GM23338 (cell line): ENCODE measurements around the gene DCANP1. TPM values are rescaled to one million over a fixed set of nuclear protein-coding genes. Genes with fewer than 3 reads are reported as not detected.

Source experiments
- ATAC-seq: fragments of 200-7000 bp; cut with Tn5 transposase; 3 replicates; pipeline ENCODE4 v1.9.1; 2020
- DNase-seq: peaks from one replicate; pipeline ENCODE4 v3.0.0-alpha.2; 2015; ENCODE audit warnings: low spot score
- H2AFZ ChIP-seq: fragments of 200-600 bp; sonication (generic); 2 replicates; pipeline ENCODE4 v1.8.0; 2016; ENCODE audit warnings: antibody characterized with exemption, mild to moderate bottlenecking, moderate library complexity
- H3F3A ChIP-seq: fragments of 200-600 bp; sonication (generic); replicated peaks from 2 replicates; pipeline ENCODE4 v1.8.0; 2017; ENCODE audit warnings: antibody characterized with exemption, mixed run types, low read depth
- H3K27ac ChIP-seq: fragments of 200-600 bp; sonication (generic); 2 replicates; pipeline ENCODE4 v1.6.1; 2016; ENCODE audit warnings: low read depth
- H3K27me3 ChIP-seq: fragments of 200-600 bp; sonication (generic); 2 replicates; pipeline ENCODE4 v1.8.0; 2016; ENCODE audit warnings: mild to moderate bottlenecking, mixed run types, moderate library complexity; ENCODE audit not compliant: insufficient read depth
- H3K36me3 ChIP-seq: fragments of 200-600 bp; sonication (generic); 2 replicates; pipeline ENCODE4 v1.8.0; 2016; ENCODE audit warnings: mild to moderate bottlenecking; ENCODE audit not compliant: insufficient read depth
- H3K4me1 ChIP-seq: fragments of 200-600 bp; sonication (generic); 2 replicates; pipeline ENCODE4 v1.8.0; 2016; ENCODE audit warnings: mild to moderate bottlenecking, moderate library complexity; ENCODE audit not compliant: insufficient read depth
- H3K4me2 ChIP-seq: fragments of 200-600 bp; sonication (generic); 2 replicates; pipeline ENCODE4 v1.7.1; 2017; ENCODE audit warnings: mixed run types
- H3K4me3 ChIP-seq: fragments of 200-600 bp; sonication (generic); 2 replicates; pipeline ENCODE4 v1.6.1; 2016; ENCODE audit warnings: mixed run types
- H3K79me2 ChIP-seq: fragments of 200-600 bp; sonication (generic); replicated peaks from 2 replicates; pipeline ENCODE4 v1.8.0; 2017; ENCODE audit warnings: mild to moderate bottlenecking; ENCODE audit not compliant: insufficient read depth
- H3K9me2 ChIP-seq: fragments of 200-600 bp; sonication (generic); 2 replicates; pipeline ENCODE4 v1.8.0; 2017; ENCODE audit not compliant: insufficient read depth
- H4K20me1 ChIP-seq: fragments of 200-600 bp; sonication (generic); replicated peaks from 2 replicates; pipeline ENCODE4 v1.8.0; 2017; ENCODE audit warnings: mild to moderate bottlenecking; ENCODE audit not compliant: insufficient read depth
- H3K27ac Mint-ChIP-seq: 2 replicates; pipeline ENCODE4 v1.8.0; 2020; ENCODE audit warnings: inconsistent platforms, mild to moderate bottlenecking, moderate library complexity, mixed read lengths
- H3K27me3 Mint-ChIP-seq: 3 replicates; pipeline ENCODE4 v1.8.0; 2022; ENCODE audit warnings: low read depth, mild to moderate bottlenecking, moderate library complexity, mixed read lengths, inconsistent platforms; ENCODE audit not compliant: insufficient read depth, poor library complexity
- H3K36me3 Mint-ChIP-seq: 3 replicates; pipeline ENCODE4 v1.8.0; 2021; ENCODE audit warnings: low read depth, mild to moderate bottlenecking, inconsistent platforms, moderate library complexity, mixed read lengths
- H3K4me1 Mint-ChIP-seq: 3 replicates; pipeline ENCODE4 v1.8.0; 2020; ENCODE audit warnings: mild to moderate bottlenecking, inconsistent platforms, mixed read lengths
- H3K4me3 Mint-ChIP-seq: 3 replicates; pipeline ENCODE4 v1.8.0; 2021; ENCODE audit warnings: moderate library complexity, mild to moderate bottlenecking, inconsistent platforms, mixed read lengths
- H3K9me3 Mint-ChIP-seq: 3 replicates; pipeline ENCODE4 v1.8.0; 2020; ENCODE audit warnings: moderate library complexity, mild to moderate bottlenecking, inconsistent platforms, mixed read lengths
- CREB1 ChIP-seq: fragments of 250-450 bp; sonication (Bioruptor Pico); IDR thresholded peaks from 2 replicates; pipeline ENCODE4 v1.5.0; 2020; ENCODE audit warnings: low read depth, mild to moderate bottlenecking, moderate library complexity
- EZH2 ChIP-seq: fragments of 200-600 bp; sonication (generic); IDR thresholded peaks from one replicate; pipeline ENCODE4 v1.8.0; 2017; ENCODE audit warnings: antibody characterized with exemption, mild to moderate bottlenecking, low read depth; ENCODE audit not compliant: unreplicated experiment
- EZH2phosphoT487 ChIP-seq: fragments of 200-600 bp; sonication (generic); IDR thresholded peaks from one replicate; pipeline ENCODE4 v1.8.1; 2018; ENCODE audit warnings: antibody characterized with exemption; ENCODE audit not compliant: unreplicated experiment
- JUNB ChIP-seq: IDR thresholded peaks from one replicate; pipeline ENCODE4 v1.6.1; 2016; ENCODE audit warnings: antibody characterized with exemption; ENCODE audit not compliant: unreplicated experiment
- NANOG ChIP-seq: IDR thresholded peaks from 2 replicates; pipeline ENCODE4 v1.6.1; 2016; ENCODE audit warnings: antibody characterized with exemption, borderline replicate concordance
- POLR2AphosphoS5 ChIP-seq: IDR thresholded peaks from 2 replicates; pipeline ENCODE4 v1.6.1; 2016; ENCODE audit warnings: antibody characterized with exemption, low read depth
- STAT1 ChIP-seq: IDR thresholded peaks from one replicate; pipeline ENCODE4 v1.6.1; 2016; ENCODE audit warnings: antibody characterized with exemption; ENCODE audit not compliant: unreplicated experiment
- ZNF331 ChIP-seq: fragments of 250-450 bp; sonication (Bioruptor Pico); IDR thresholded peaks from 2 replicates; pipeline ENCODE4 v1.5.0; 2020; ENCODE audit warnings: low read depth, mild to moderate bottlenecking, moderate library complexity
- polyA plus RNA-seq: library from polyadenylated mRNA; unstranded; fragments of >200 nt; fragmentation: Nextera tagmentation; extraction: Ambion mirVana; gene quantifications from 2 replicates; pipeline ENCODE4 v1.2.1, GENCODE V29; 2016
- total RNA-seq: library from RNA; depleted of rRNA; stranded (reverse); fragments of >200 nt; shearing (Covaris generic); gene quantifications from 2 replicates; pipeline ENCODE4 v1.2.3, GENCODE V29; 2014
- TF ChIP-seq, protein P1 (sequence below), 2 experiments: fragments of 200-600 bp in 1 of 2; sonication (generic) in 1 of 2; conservative IDR thresholded peaks; 2 replicates each; pipeline versions ENCODE4 v1.5.1 to v1.6.1; 2016 to 2017; ENCODE audit warnings: antibody characterized with exemption in 2 of 2, low read depth in 2 of 2, mild to moderate bottlenecking in 2 of 2, moderate library complexity in 1 of 2
- TF ChIP-seq, protein P2 (sequence below): IDR thresholded peaks from one replicate; pipeline ENCODE4 v1.6.1; 2018; ENCODE audit warnings: antibody characterized with exemption; ENCODE audit not compliant: unreplicated experiment
- TF ChIP-seq, protein P3 (sequence below): IDR thresholded peaks from 2 replicates; pipeline ENCODE4 v1.6.1; 2016; ENCODE audit warnings: antibody characterized with exemption

Gene DCANP1
- total and polyA plus RNA-seq, 2 experiments from 2014 or later: not detected

DNA sequence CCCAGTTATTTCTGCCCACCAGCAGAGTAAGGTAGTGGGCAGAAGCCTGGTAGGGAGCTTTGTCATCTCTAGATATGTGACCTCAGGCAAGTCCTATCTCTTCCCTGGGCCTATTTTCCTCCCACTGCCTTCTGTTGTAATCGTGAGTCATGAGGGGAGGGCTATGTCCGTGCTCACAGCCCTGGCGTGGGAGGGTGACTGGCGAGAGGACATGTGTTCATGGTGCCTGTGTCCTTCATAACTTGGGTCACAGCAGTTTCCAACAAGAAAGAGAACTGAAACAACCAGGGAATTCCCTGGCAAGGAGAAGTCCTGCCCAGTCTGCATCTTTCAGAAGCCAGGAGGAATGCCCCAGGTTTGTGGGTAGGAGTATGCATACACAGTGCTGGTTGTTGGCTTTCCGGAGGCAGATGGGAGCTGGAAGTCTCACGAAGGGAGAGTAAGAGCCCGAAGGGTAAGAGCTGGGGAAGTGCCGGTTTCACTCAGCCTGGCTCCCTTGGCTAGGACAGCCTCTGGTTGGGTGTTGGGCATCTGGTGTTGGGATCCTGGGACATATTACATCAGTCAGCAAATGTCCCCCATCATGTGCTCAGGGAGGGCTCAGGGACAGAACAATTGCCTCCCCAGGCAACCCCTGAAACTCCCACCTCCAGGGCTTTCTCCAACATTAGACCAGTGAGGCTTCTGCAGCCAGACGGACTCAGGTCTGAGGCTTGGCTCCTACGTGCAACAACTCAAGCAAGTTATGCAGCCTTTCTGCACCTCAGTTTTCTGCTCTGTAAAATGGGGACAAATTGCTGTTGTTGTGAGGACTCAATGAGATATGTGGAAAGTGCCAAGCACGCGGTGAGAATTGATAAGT is 9.3 kb upstream of the DCANP1 start:
- H3K36me3 ChIP-seq: no peaks in the 10 kb centered on the region
- H2AFZ ChIP-seq: no peak overlapping the region
- H3K9me2 ChIP-seq: no peaks in the 10 kb centered on the region
- no peaks in the 10 kb centered on the region for H3K4me1 ChIP-seq
- H3K27ac ChIP-seq: no peak overlapping the region
- no peak overlapping the region for H3K4me3 Mint-ChIP-seq
- no peak for ATAC-seq
- peaks cover 15% of the 10 kb centered on the region; the same call in 1 of the 2 replicates for H3K27me3 ChIP-seq
- no peaks in the 10 kb centered on the region for H3K36me3 Mint-ChIP-seq
- TF ChIP-seq ZNF331 (CRISPR knock-in tag) (no peak), POLR2AphosphoS5 (no peak), CREB1 (CRISPR knock-in tag) (no peak), STAT1 (no peak)
- TF ChIP-seq, protein P1, sequence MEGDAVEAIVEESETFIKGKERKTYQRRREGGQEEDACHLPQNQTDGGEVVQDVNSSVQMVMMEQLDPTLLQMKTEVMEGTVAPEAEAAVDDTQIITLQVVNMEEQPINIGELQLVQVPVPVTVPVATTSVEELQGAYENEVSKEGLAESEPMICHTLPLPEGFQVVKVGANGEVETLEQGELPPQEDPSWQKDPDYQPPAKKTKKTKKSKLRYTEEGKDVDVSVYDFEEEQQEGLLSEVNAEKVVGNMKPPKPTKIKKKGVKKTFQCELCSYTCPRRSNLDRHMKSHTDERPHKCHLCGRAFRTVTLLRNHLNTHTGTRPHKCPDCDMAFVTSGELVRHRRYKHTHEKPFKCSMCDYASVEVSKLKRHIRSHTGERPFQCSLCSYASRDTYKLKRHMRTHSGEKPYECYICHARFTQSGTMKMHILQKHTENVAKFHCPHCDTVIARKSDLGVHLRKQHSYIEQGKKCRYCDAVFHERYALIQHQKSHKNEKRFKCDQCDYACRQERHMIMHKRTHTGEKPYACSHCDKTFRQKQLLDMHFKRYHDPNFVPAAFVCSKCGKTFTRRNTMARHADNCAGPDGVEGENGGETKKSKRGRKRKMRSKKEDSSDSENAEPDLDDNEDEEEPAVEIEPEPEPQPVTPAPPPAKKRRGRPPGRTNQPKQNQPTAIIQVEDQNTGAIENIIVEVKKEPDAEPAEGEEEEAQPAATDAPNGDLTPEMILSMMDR (conservative IDR thresholded peaks at IDR 0.05; ENCODE audit: low read depth in 2 of 2): no peak
- H3F3A ChIP-seq: no peaks in the 10 kb centered on the region
- H3K27ac Mint-ChIP-seq: no peak overlapping the region
- no peaks in the 10 kb centered on the region for H3K9me3 Mint-ChIP-seq
- no peak for DNase-seq
- no peaks in the 10 kb centered on the region for H4K20me1 ChIP-seq
- H3K4me3 ChIP-seq: no peak overlapping the region
- H3K4me1 Mint-ChIP-seq: no peaks in the 10 kb centered on the region
- H3K4me2 ChIP-seq: no peak overlapping the region
- no peaks in the 10 kb centered on the region for H3K79me2 ChIP-seq
- H3K27me3 Mint-ChIP-seq: peaks cover 15% of the 10 kb centered on the region

DNA sequence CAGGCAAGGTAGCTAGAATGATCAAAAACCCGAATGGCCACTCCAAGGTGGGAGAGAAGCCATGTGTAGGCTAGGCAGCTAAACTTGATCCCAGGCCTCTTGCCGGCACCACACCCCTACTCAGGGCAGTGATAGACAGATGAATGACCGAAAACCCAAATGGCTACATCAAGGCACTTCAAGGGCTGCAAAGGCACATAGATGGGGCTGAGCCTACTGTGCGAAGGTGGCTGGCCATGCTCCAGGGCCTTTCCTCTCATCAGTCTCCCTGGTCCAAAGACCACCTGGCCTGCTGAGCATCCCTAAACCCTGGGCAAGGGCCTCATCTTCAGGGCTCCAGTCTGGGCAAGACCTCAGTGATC is 8.7 kb upstream of the DCANP1 start:
- Histone ChIP-seq H2AFZ (no peak overlapping the region), H3K4me2 (no peak overlapping the region), H3K27me3 (peaks cover 11% of the 10 kb centered on the region; the same call in 1 of the 2 replicates), H3K36me3 (no peaks in the 10 kb centered on the region), H3F3A (no peaks in the 10 kb centered on the region), H3K27ac (no peak overlapping the region), H4K20me1 (no peaks in the 10 kb centered on the region), H3K4me1 (no peaks in the 10 kb centered on the region), H3K79me2 (no peaks in the 10 kb centered on the region), H3K4me3 (no peak overlapping the region), H3K9me2 (no peaks in the 10 kb centered on the region)
- Mint-ChIP-seq H3K4me3 (no peak overlapping the region), H3K9me3 (no peaks in the 10 kb centered on the region), H3K27me3 (peaks cover 15% of the 10 kb centered on the region), H3K27ac (no peak overlapping the region), H3K4me1 (no peaks in the 10 kb centered on the region), H3K36me3 (no peaks in the 10 kb centered on the region)
- TF ChIP-seq EZH2 (no peak), ZNF331 (CRISPR knock-in tag) (no peak), STAT1 (no peak), EZH2phosphoT487 (no peak), POLR2AphosphoS5 (no peak), NANOG (no peak), JUNB (no peak)
- TF ChIP-seq, protein P1 (conservative IDR thresholded peaks at IDR 0.05; ENCODE audit: low read depth in 2 of 2): no peak
- TF ChIP-seq, protein P2, sequence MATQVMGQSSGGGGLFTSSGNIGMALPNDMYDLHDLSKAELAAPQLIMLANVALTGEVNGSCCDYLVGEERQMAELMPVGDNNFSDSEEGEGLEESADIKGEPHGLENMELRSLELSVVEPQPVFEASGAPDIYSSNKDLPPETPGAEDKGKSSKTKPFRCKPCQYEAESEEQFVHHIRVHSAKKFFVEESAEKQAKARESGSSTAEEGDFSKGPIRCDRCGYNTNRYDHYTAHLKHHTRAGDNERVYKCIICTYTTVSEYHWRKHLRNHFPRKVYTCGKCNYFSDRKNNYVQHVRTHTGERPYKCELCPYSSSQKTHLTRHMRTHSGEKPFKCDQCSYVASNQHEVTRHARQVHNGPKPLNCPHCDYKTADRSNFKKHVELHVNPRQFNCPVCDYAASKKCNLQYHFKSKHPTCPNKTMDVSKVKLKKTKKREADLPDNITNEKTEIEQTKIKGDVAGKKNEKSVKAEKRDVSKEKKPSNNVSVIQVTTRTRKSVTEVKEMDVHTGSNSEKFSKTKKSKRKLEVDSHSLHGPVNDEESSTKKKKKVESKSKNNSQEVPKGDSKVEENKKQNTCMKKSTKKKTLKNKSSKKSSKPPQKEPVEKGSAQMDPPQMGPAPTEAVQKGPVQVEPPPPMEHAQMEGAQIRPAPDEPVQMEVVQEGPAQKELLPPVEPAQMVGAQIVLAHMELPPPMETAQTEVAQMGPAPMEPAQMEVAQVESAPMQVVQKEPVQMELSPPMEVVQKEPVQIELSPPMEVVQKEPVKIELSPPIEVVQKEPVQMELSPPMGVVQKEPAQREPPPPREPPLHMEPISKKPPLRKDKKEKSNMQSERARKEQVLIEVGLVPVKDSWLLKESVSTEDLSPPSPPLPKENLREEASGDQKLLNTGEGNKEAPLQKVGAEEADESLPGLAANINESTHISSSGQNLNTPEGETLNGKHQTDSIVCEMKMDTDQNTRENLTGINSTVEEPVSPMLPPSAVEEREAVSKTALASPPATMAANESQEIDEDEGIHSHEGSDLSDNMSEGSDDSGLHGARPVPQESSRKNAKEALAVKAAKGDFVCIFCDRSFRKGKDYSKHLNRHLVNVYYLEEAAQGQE: no peak
- TF ChIP-seq, protein P3, sequence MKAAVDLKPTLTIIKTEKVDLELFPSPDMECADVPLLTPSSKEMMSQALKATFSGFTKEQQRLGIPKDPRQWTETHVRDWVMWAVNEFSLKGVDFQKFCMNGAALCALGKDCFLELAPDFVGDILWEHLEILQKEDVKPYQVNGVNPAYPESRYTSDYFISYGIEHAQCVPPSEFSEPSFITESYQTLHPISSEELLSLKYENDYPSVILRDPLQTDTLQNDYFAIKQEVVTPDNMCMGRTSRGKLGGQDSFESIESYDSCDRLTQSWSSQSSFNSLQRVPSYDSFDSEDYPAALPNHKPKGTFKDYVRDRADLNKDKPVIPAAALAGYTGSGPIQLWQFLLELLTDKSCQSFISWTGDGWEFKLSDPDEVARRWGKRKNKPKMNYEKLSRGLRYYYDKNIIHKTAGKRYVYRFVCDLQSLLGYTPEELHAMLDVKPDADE: no peak
- ATAC-seq (no peak), DNase-seq (no peak)
